HL-60/S4 (cell line): ENCODE data around the gene ZCCHC12.

Experiments
- in situ Hi-C: fragments of 300-500 bp; cut with MboI; formaldehyde crosslinking; loops from 2 replicates; pipeline ENCODE4 v1.14.3; 2022; ENCODE audit warnings: low sequenced_read_pairs

ZCCHC12 gene

GRCh38 chrX:118823263-118824172 lies at the start of gene ZCCHC12:
Gene ZCCHC12, plus strand, starts transcription at chrX:118823824. Its CDS starts 1,421 bp downstream, at chrX:118825245.
- in situ Hi-C loops: loop anchor here (25.0 kb wide), 1 partner anchor 361 kb away; no protein-coding TSS in a partner anchor

GRCh38 chrX:118779581-118779980 lies 44.0 kb upstream of the ZCCHC12 start:
- in situ Hi-C loops: no loop called here

GRCh38 chrX:118780509-118780908 lies 43.1 kb upstream of the ZCCHC12 start:
- in situ Hi-C loops: no loop called here

GRCh38 chrX:118780911-118781310 lies 42.7 kb upstream of the ZCCHC12 start:
- in situ Hi-C loops: no loop called here

GRCh38 chrX:118795528-118796280 lies 27.9 kb upstream of the ZCCHC12 start:
- in situ Hi-C loops: no loop called here

- in situ Hi-C loops: loop anchor here (10.0 to 25.0 kb wide), 2 partner anchors 198 to 341 kb away; no protein-coding TSS in a partner anchor
These were observed 20.8 kb upstream of the ZCCHC12 start for GRCh38 chrX:118802857-118803256.

- in situ Hi-C loops: loop anchor here (10.0 to 25.0 kb wide), 2 partner anchors 203 to 345 kb away; no protein-coding TSS in a partner anchor
These were observed 16.2 kb upstream of the ZCCHC12 start for GRCh38 chrX:118807151-118808017.

GRCh38 chrX:118817257-118817656 lies 6.4 kb upstream of the ZCCHC12 start:
- in situ Hi-C loops: loop anchor here (25.0 kb wide), 1 partner anchor 355 kb away; no protein-coding TSS in a partner anchor

- in situ Hi-C loops: loop anchor here (25.0 kb wide), 1 partner anchor 362 kb away; no protein-coding TSS in a partner anchor
These were observed 628 bp downstream of the ZCCHC12 start for GRCh38 chrX:118824173-118824730.

GRCh38 chrX:118825227-118825626 lies 1.6 kb downstream of the ZCCHC12 start:
- in situ Hi-C loops: no loop called here

GRCh38 chrX:118839334-118839958 lies 15.8 kb downstream of the ZCCHC12 start:
- in situ Hi-C loops: no loop called here

- in situ Hi-C loops: loop anchor here (10.0 kb wide), 1 partner anchor 227 kb away; the partner anchor contains the start of gene CT47C1
These were observed 24.1 kb downstream of the ZCCHC12 start for GRCh38 chrX:118847676-118848075.

- in situ Hi-C loops: no loop called here
These were observed 30.0 kb downstream of the ZCCHC12 start for GRCh38 chrX:118853596-118853995.

GRCh38 chrX:118855681-118856310 lies 32.2 kb downstream of the ZCCHC12 start:
- in situ Hi-C loops: no loop called here

- in situ Hi-C loops: no loop called here
These were observed 33.4 kb downstream of the ZCCHC12 start for GRCh38 chrX:118857006-118857405.

- in situ Hi-C loops: no loop called here
These were observed 37.7 kb downstream of the ZCCHC12 start for GRCh38 chrX:118861338-118861737.

GRCh38 chrX:118862091-118862490 lies 38.5 kb downstream of the ZCCHC12 start:
- in situ Hi-C loops: no loop called here

GRCh38 chrX:118862979-118863378 lies 39.4 kb downstream of the ZCCHC12 start:
- in situ Hi-C loops: no loop called here

GRCh38 chrX:118864063-118864635 lies 40.5 kb downstream of the ZCCHC12 start:
- in situ Hi-C loops: no loop called here
